HCT116 (cell line): Measurements from ENCODE around the gene MAGIX.

Experiments used
- ATF3 ChIP-seq: IDR thresholded peaks from 2 replicates; pipeline ENCODE4 v1.6.1; 2012
- CEBPB ChIP-seq: IDR thresholded peaks from 2 replicates; pipeline ENCODE4 v1.6.1; 2012; ENCODE audit warnings: low read depth
- EZH2 ChIP-seq: fragments of 200-600 bp; sonication (generic); IDR thresholded peaks from 2 replicates; pipeline ENCODE4 v1.6.1; 2017; ENCODE audit warnings: antibody characterized with exemption, mixed run types
- POLR2A ChIP-seq: IDR thresholded peaks from 2 replicates; pipeline ENCODE4 v1.7.0; 2011; ENCODE audit warnings: borderline replicate concordance; ENCODE audit not compliant: insufficient read depth, insufficient read length; ENCODE audit errors: extremely low read depth
- POLR2AphosphoS5 ChIP-seq: IDR thresholded peaks from 2 replicates; pipeline ENCODE4 v1.6.1; 2011; ENCODE audit warnings: mild to moderate bottlenecking, low read depth, low read length, moderate library complexity
- RAD21 ChIP-seq: IDR thresholded peaks from 2 replicates; pipeline ENCODE4 v1.6.1; 2012; ENCODE audit warnings: low read depth, mild to moderate bottlenecking
- TCF7L2 ChIP-seq: IDR thresholded peaks from 2 replicates; pipeline ENCODE4 v1.7.0; 2011; ENCODE audit warnings: borderline replicate concordance, inconsistent platforms; ENCODE audit not compliant: insufficient read depth, insufficient read length; ENCODE audit errors: extremely low read depth
- ZBTB33 ChIP-seq: IDR thresholded peaks from 2 replicates; pipeline ENCODE4 v1.6.1; 2011; ENCODE audit warnings: mild to moderate bottlenecking, low read length, moderate library complexity; ENCODE audit not compliant: insufficient replicate concordance; ENCODE audit errors: extremely low read depth
- TF ChIP-seq, protein P1 (sequence below), 3 experiments: fragments of 200-600 bp in 1 of 3; sonication (generic) in 1 of 3; IDR thresholded peaks in 2 of 3; conservative IDR thresholded peaks in 1 of 3; 2 replicates each; pipeline ENCODE4 v1.5.1; 2012 to 2017; ENCODE audit warnings: low read depth in 2 of 3, low read length in 2 of 3, antibody characterized with exemption in 1 of 3, borderline replicate concordance in 1 of 3, control low read depth in 1 of 3, mild to moderate bottlenecking in 1 of 3, mixed read lengths in 1 of 3, mixed run types in 1 of 3, moderate library complexity in 1 of 3; ENCODE audit not compliant: insufficient read depth in 1 of 3
- TF ChIP-seq, protein P2 (sequence below): IDR thresholded peaks from 2 replicates; pipeline ENCODE4 v1.6.1; 2012; ENCODE audit warnings: low read depth
- TF ChIP-seq, protein P3 (sequence below): IDR thresholded peaks from 2 replicates; pipeline ENCODE4 v1.6.1; 2012

DNA sequence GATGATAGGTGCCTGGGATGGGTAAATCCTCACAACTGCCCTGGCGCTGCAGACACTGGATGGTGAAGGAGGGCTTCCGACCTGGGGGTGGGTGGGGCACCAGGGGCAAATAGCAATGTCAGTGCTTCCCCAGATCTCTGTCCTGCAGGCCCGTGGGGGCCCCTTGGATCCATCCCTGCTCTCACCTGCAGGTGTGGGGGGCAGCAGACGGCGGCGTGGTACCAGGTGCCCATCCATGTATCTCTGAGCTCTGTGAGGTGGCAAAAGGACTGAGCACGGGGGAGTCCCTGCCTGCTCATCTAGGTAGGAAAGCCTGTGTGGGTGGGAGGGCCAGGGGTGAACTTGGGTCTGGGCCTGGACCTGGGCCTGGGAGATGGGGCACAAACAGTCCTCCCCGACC is 44.0 kb downstream of the MAGIX start:
- TF ChIP-seq CEBPB (no peak), POLR2A (no peak), RAD21 (no peak), EZH2 (no peak), POLR2AphosphoS5 (no peak), ATF3 (no peak), ZBTB33 (no peak), TCF7L2 (no peak)
- TF ChIP-seq, protein P1, sequence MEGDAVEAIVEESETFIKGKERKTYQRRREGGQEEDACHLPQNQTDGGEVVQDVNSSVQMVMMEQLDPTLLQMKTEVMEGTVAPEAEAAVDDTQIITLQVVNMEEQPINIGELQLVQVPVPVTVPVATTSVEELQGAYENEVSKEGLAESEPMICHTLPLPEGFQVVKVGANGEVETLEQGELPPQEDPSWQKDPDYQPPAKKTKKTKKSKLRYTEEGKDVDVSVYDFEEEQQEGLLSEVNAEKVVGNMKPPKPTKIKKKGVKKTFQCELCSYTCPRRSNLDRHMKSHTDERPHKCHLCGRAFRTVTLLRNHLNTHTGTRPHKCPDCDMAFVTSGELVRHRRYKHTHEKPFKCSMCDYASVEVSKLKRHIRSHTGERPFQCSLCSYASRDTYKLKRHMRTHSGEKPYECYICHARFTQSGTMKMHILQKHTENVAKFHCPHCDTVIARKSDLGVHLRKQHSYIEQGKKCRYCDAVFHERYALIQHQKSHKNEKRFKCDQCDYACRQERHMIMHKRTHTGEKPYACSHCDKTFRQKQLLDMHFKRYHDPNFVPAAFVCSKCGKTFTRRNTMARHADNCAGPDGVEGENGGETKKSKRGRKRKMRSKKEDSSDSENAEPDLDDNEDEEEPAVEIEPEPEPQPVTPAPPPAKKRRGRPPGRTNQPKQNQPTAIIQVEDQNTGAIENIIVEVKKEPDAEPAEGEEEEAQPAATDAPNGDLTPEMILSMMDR (IDR thresholded peaks at IDR 0.05 in 2 of 3, conservative IDR thresholded peaks at IDR 0.05 in 1 of 3; ENCODE audit: borderline replicate concordance in 1 of 3, insufficient read depth in 1 of 3, low read depth in 2 of 3, low read length in 2 of 3): no peak
- TF ChIP-seq, protein P2, sequence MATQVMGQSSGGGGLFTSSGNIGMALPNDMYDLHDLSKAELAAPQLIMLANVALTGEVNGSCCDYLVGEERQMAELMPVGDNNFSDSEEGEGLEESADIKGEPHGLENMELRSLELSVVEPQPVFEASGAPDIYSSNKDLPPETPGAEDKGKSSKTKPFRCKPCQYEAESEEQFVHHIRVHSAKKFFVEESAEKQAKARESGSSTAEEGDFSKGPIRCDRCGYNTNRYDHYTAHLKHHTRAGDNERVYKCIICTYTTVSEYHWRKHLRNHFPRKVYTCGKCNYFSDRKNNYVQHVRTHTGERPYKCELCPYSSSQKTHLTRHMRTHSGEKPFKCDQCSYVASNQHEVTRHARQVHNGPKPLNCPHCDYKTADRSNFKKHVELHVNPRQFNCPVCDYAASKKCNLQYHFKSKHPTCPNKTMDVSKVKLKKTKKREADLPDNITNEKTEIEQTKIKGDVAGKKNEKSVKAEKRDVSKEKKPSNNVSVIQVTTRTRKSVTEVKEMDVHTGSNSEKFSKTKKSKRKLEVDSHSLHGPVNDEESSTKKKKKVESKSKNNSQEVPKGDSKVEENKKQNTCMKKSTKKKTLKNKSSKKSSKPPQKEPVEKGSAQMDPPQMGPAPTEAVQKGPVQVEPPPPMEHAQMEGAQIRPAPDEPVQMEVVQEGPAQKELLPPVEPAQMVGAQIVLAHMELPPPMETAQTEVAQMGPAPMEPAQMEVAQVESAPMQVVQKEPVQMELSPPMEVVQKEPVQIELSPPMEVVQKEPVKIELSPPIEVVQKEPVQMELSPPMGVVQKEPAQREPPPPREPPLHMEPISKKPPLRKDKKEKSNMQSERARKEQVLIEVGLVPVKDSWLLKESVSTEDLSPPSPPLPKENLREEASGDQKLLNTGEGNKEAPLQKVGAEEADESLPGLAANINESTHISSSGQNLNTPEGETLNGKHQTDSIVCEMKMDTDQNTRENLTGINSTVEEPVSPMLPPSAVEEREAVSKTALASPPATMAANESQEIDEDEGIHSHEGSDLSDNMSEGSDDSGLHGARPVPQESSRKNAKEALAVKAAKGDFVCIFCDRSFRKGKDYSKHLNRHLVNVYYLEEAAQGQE: no peak
- TF ChIP-seq, protein P3, sequence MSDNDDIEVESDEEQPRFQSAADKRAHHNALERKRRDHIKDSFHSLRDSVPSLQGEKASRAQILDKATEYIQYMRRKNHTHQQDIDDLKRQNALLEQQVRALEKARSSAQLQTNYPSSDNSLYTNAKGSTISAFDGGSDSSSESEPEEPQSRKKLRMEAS: no peak
